Mucosa of rectum (tissue), 2 donors: ENCODE results near the gene ADGRL3.

Experiments
- H3K27ac ChIP-seq, 2 donors: one replicate each; pipeline ENCODE4 v1.7.0; 2013; ENCODE audit warnings: inconsistent platforms in 2 of 2, low read depth in 2 of 2, low read length in 2 of 2
- H3K27me3 ChIP-seq, 2 donors: one replicate each; pipeline ENCODE4 v1.7.0; 2013; ENCODE audit warnings: low read length in 2 of 2; ENCODE audit not compliant: control insufficient read depth in 2 of 2, insufficient read depth in 2 of 2
- H3K36me3 ChIP-seq, 2 donors: one replicate each; pipeline ENCODE4 v1.7.0; 2013; ENCODE audit warnings: low read length in 2 of 2; ENCODE audit not compliant: control insufficient read depth in 2 of 2, insufficient read depth in 2 of 2
- H3K4me1 ChIP-seq, 2 donors: one replicate each; pipeline ENCODE4 v1.7.0; 2013; ENCODE audit warnings: low read length in 2 of 2, mild to moderate bottlenecking in 1 of 2; ENCODE audit not compliant: control insufficient read depth in 2 of 2, insufficient read depth in 2 of 2
- H3K4me3 ChIP-seq, 2 donors: one replicate each; pipeline ENCODE4 v1.7.0; 2013; ENCODE audit warnings: low read length in 2 of 2
- H3K9ac ChIP-seq, 2 donors: one replicate each; pipeline ENCODE4 v1.7.0; 2013; ENCODE audit warnings: low read length in 2 of 2, low read depth in 1 of 2, mild to moderate bottlenecking in 1 of 2
- H3K9me3 ChIP-seq, 2 donors: one replicate each; pipeline ENCODE4 v1.7.0; 2013; ENCODE audit warnings: low read length in 2 of 2; ENCODE audit not compliant: control insufficient read depth in 2 of 2
- donor health status: healthy.
- donor health status: Normal muscosa, but diverticular disease.

ADGRL3 gene

GRCh38 chr4:61299316-61299715, 99.2 kb downstream of the ADGRL3 start:
- no peaks in the 10 kb centered on the region for H3K27me3 ChIP-seq
- no peak overlapping the region for H3K9ac ChIP-seq
- H3K4me1 ChIP-seq, result no peaks in the 10 kb centered on the region
- H3K36me3 ChIP-seq, result no peaks in the 10 kb centered on the region
- H3K9me3 ChIP-seq, result no peaks in the 10 kb centered on the region
- H3K27ac ChIP-seq, result no peak overlapping the region
- H3K4me3 ChIP-seq, result no peak overlapping the region

GRCh38 chr4:61300266-61300844, 100.2 kb downstream of the ADGRL3 start:
- no peak overlapping the region for H3K9ac ChIP-seq
- no peaks in the 10 kb centered on the region for H3K27me3 ChIP-seq
- no peak overlapping the region for H3K27ac ChIP-seq
- no peaks in the 10 kb centered on the region for H3K36me3 ChIP-seq
- H3K4me1 ChIP-seq, result no peaks in the 10 kb centered on the region
- no peak overlapping the region for H3K4me3 ChIP-seq
- no peaks in the 10 kb centered on the region for H3K9me3 ChIP-seq

- Histone ChIP-seq H3K27me3 (no peaks in the 10 kb centered on the region), H3K9me3 (no peaks in the 10 kb centered on the region), H3K4me3 (no peak overlapping the region), H3K9ac (no peak overlapping the region), H3K36me3 (no peaks in the 10 kb centered on the region), H3K27ac (no peak overlapping the region), H3K4me1 (no peaks in the 10 kb centered on the region)
Observed at GRCh38 chr4:61301271-61301670, 101.1 kb downstream of the ADGRL3 start.

- H3K27ac ChIP-seq, result no peak overlapping the region
- H3K4me3 ChIP-seq, result no peak overlapping the region
- no peaks in the 10 kb centered on the region for H3K4me1 ChIP-seq
- no peaks in the 10 kb centered on the region for H3K27me3 ChIP-seq
- H3K36me3 ChIP-seq, result no peaks in the 10 kb centered on the region
- H3K9ac ChIP-seq, result no peak overlapping the region
- no peaks in the 10 kb centered on the region for H3K9me3 ChIP-seq
Observed at GRCh38 chr4:61308033-61308432, 107.9 kb downstream of the ADGRL3 start.

GRCh38 chr4:61309616-61310015, 109.5 kb downstream of the ADGRL3 start:
- Histone ChIP-seq H3K9me3 (no peaks in the 10 kb centered on the region), H3K9ac (no peak overlapping the region), H3K4me3 (no peak overlapping the region), H3K27ac (no peak overlapping the region), H3K36me3 (no peaks in the 10 kb centered on the region), H3K27me3 (no peaks in the 10 kb centered on the region), H3K4me1 (no peaks in the 10 kb centered on the region)

- Histone ChIP-seq H3K9ac (no peak overlapping the region), H3K4me1 (no peaks in the 10 kb centered on the region), H3K9me3 (no peaks in the 10 kb centered on the region), H3K27me3 (no peaks in the 10 kb centered on the region), H3K27ac (no peak overlapping the region), H3K36me3 (no peaks in the 10 kb centered on the region), H3K4me3 (no peak overlapping the region)
Observed at GRCh38 chr4:61312526-61312925, 112.4 kb downstream of the ADGRL3 start.

GRCh38 chr4:61318431-61318830, 118.3 kb downstream of the ADGRL3 start:
- Histone ChIP-seq H3K9ac (no peak overlapping the region), H3K36me3 (no peaks in the 10 kb centered on the region), H3K27me3 (no peaks in the 10 kb centered on the region), H3K4me3 (no peak overlapping the region), H3K9me3 (no peaks in the 10 kb centered on the region), H3K4me1 (no peaks in the 10 kb centered on the region), H3K27ac (no peak overlapping the region)

- H3K27me3 ChIP-seq, result no peaks in the 10 kb centered on the region
- no peak overlapping the region for H3K27ac ChIP-seq
- no peaks in the 10 kb centered on the region for H3K4me1 ChIP-seq
- H3K4me3 ChIP-seq, result no peak overlapping the region
- H3K9me3 ChIP-seq, result no peaks in the 10 kb centered on the region
- H3K9ac ChIP-seq, result no peak overlapping the region
- H3K36me3 ChIP-seq, result no peaks in the 10 kb centered on the region
Observed at GRCh38 chr4:61319156-61319555, 119.0 kb downstream of the ADGRL3 start.

- no peak overlapping the region for H3K4me3 ChIP-seq
- H3K36me3 ChIP-seq, result no peaks in the 10 kb centered on the region
- H3K4me1 ChIP-seq, result no peaks in the 10 kb centered on the region
- no peak overlapping the region for H3K27ac ChIP-seq
- no peaks in the 10 kb centered on the region for H3K9me3 ChIP-seq
- H3K27me3 ChIP-seq, result no peaks in the 10 kb centered on the region
- no peak overlapping the region for H3K9ac ChIP-seq
Observed at GRCh38 chr4:61320154-61320553, 120.0 kb downstream of the ADGRL3 start.

- H3K36me3 ChIP-seq, result no peaks in the 10 kb centered on the region
- H3K9ac ChIP-seq, result no peak overlapping the region
- H3K9me3 ChIP-seq, result no peaks in the 10 kb centered on the region
- no peak overlapping the region for H3K4me3 ChIP-seq
- no peaks in the 10 kb centered on the region for H3K4me1 ChIP-seq
- no peaks in the 10 kb centered on the region for H3K27me3 ChIP-seq
- H3K27ac ChIP-seq, result no peak overlapping the region
Observed at GRCh38 chr4:61320631-61321030, 120.5 kb downstream of the ADGRL3 start.

GRCh38 chr4:61332693-61333092, 132.6 kb downstream of the ADGRL3 start:
- Histone ChIP-seq H3K9ac (no peak overlapping the region), H3K4me1 (no peaks in the 10 kb centered on the region), H3K27me3 (no peaks in the 10 kb centered on the region), H3K4me3 (no peak overlapping the region), H3K9me3 (no peaks in the 10 kb centered on the region), H3K36me3 (no peaks in the 10 kb centered on the region), H3K27ac (no peak overlapping the region)
